ENCODE measurements around the gene CYP1A1.

The CYP1A1 gene

GRCh38 chr15:74682954-74683353 is 42.4 kb downstream of the CYP1A1 start:
- DNase-seq: no peak

- no peak for DNase-seq
Measured at GRCh38 chr15:74680456-74680855, 44.9 kb downstream of the CYP1A1 start.

GRCh38 chr15:74676801-74677200 is 48.5 kb downstream of the CYP1A1 start:
- DNase-seq: no peak

- DNase-seq: no peak
Measured at GRCh38 chr15:74674161-74674560, 51.2 kb downstream of the CYP1A1 start.

GRCh38 chr15:74669627-74670026 is 55.7 kb downstream of the CYP1A1 start:
- DNase-seq: no peak

Data from NCI-H774 (cell line).